Measurements from ENCODE around the gene CCDC136.

- TF ChIP-seq CTCF (conservative IDR thresholded peaks at IDR 0.05 in 1 of 2, IDR thresholded peaks at IDR 0.05 in 1 of 2; ENCODE audit: low read depth in 1 of 2, low read length in 2 of 2) (no peak), EZH2 (IDR thresholded peaks at IDR 0.05; ENCODE audit: low read length, missing control alignments) (no peak)
Observed at GRCh38 chr7:128807191-128807590, 15.4 kb downstream of the CCDC136 start.
